Nephron progenitor cell (in vitro differentiated cells): Measurements from ENCODE around the gene FXYD4.
A peak's percentile ranks its signal among the peaks of the same experiment; 100 is the strongest.

Source experiments
- DNase-seq: peaks from one replicate; pipeline ENCODE4 v3.0.0; 2021
- H3K27ac Mint-ChIP-seq: 2 replicates; pipeline ENCODE4 v1.8.0; 2021; ENCODE audit warnings: mild to moderate bottlenecking, moderate library complexity, mixed read lengths
- H3K27me3 Mint-ChIP-seq: 2 replicates; pipeline ENCODE4 v1.8.0; 2021; ENCODE audit warnings: mild to moderate bottlenecking, low read depth, mixed read lengths; ENCODE audit not compliant: poor library complexity
- H3K36me3 Mint-ChIP-seq: 2 replicates; pipeline ENCODE4 v1.8.0; 2021; ENCODE audit warnings: low read depth, mixed read lengths
- H3K4me1 Mint-ChIP-seq: 2 replicates; pipeline ENCODE4 v1.8.0; 2021; ENCODE audit warnings: mixed read lengths
- H3K4me3 Mint-ChIP-seq: 2 replicates; pipeline ENCODE4 v1.8.0; 2021; ENCODE audit warnings: mild to moderate bottlenecking, moderate library complexity, mixed read lengths
- H3K9me3 Mint-ChIP-seq: 2 replicates; pipeline ENCODE4 v1.8.0; 2021; ENCODE audit warnings: mild to moderate bottlenecking, moderate library complexity, mixed read lengths
- TF ChIP-seq, protein P1 (sequence below): fragments of 200-600 bp; sonication (generic); IDR thresholded peaks from 2 replicates; pipeline ENCODE4 v1.5.0; 2021; ENCODE audit warnings: antibody characterized with exemption

Gene FXYD4

GRCh38 chr10:43361547-43362190, 9.8 kb upstream of the FXYD4 start:
- peaks cover 19% of the 10 kb centered on the region for H3K27me3 Mint-ChIP-seq
- TF ChIP-seq, protein P1, sequence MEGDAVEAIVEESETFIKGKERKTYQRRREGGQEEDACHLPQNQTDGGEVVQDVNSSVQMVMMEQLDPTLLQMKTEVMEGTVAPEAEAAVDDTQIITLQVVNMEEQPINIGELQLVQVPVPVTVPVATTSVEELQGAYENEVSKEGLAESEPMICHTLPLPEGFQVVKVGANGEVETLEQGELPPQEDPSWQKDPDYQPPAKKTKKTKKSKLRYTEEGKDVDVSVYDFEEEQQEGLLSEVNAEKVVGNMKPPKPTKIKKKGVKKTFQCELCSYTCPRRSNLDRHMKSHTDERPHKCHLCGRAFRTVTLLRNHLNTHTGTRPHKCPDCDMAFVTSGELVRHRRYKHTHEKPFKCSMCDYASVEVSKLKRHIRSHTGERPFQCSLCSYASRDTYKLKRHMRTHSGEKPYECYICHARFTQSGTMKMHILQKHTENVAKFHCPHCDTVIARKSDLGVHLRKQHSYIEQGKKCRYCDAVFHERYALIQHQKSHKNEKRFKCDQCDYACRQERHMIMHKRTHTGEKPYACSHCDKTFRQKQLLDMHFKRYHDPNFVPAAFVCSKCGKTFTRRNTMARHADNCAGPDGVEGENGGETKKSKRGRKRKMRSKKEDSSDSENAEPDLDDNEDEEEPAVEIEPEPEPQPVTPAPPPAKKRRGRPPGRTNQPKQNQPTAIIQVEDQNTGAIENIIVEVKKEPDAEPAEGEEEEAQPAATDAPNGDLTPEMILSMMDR, result no peak
- H3K4me3 Mint-ChIP-seq, result peak overlapping the region; percentile 89
- DNase-seq, result no peak
- H3K27ac Mint-ChIP-seq, result no peak overlapping the region
- peaks cover 22% of the 10 kb centered on the region for H3K4me1 Mint-ChIP-seq
- H3K36me3 Mint-ChIP-seq, result no peaks in the 10 kb centered on the region
- H3K9me3 Mint-ChIP-seq, result peaks cover 4% of the 10 kb centered on the region

DNA sequence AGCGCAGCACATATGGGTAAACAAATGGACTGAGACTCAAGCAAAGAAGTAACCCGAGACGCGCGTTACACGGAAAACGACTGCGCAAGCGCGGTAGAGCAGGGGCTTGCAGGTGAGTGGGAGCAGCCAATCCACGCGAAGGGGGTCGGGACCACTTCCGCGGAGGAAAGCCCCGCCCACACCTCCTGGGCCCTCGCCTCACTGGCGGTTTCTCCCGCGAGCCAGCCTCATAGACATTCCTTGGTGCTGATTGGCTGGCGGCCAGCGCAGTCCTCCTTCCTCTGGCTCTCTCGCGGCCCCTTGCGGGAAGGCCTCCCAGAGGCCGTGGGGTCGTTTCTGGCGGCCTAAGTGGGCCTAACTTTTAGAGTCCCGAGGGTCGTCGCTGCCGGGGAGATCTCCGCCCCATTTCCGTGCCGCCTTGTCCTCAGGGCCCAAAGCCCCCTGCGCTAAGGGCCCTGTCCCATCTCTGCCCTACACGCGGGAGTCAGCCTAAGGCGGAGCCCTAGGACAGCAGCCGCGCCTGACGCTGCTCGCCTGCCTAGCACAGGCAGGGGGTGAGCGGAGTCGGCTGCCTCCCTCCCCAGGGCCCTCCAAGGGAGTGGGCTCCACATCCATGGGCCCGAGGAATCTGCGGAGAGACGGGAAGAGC, 9.1 kb upstream of the FXYD4 start:
- Mint-ChIP-seq H3K27ac (no peak overlapping the region), H3K4me1 (peaks cover 22% of the 10 kb centered on the region), H3K4me3 (peak overlapping the region; percentile 89), H3K27me3 (peaks cover 19% of the 10 kb centered on the region), H3K9me3 (peaks cover 4% of the 10 kb centered on the region), H3K36me3 (no peaks in the 10 kb centered on the region)
- TF ChIP-seq, protein P1, result no peak
- peak; percentile 84 for DNase-seq

- no peak overlapping the region for H3K27ac Mint-ChIP-seq
- H3K27me3 Mint-ChIP-seq, result peaks cover 16% of the 10 kb centered on the region
- no peak for DNase-seq
- TF ChIP-seq, protein P1, result no peak
- no peaks in the 10 kb centered on the region for H3K36me3 Mint-ChIP-seq
- H3K9me3 Mint-ChIP-seq, result peaks cover 4% of the 10 kb centered on the region
- H3K4me1 Mint-ChIP-seq, result peaks cover 21% of the 10 kb centered on the region
- no peak overlapping the region for H3K4me3 Mint-ChIP-seq
Measured at GRCh38 chr10:43365001-43365400, 6.4 kb upstream of the FXYD4 start.

- TF ChIP-seq, protein P1, result no peak
- H3K9me3 Mint-ChIP-seq, result no peaks in the 10 kb centered on the region
- H3K4me1 Mint-ChIP-seq, result peaks cover 20% of the 10 kb centered on the region
- no peaks in the 10 kb centered on the region for H3K36me3 Mint-ChIP-seq
- peaks cover 5% of the 10 kb centered on the region for H3K27me3 Mint-ChIP-seq
- no peak overlapping the region for H3K4me3 Mint-ChIP-seq
- DNase-seq, result no peak
- H3K27ac Mint-ChIP-seq, result no peak overlapping the region
Measured at GRCh38 chr10:43369921-43370320, 1.5 kb upstream of the FXYD4 start.

GRCh38 chr10:43370671-43371215, 693 bp upstream of the FXYD4 start:
- no peak for DNase-seq
- Mint-ChIP-seq H3K4me1 (peaks cover 24% of the 10 kb centered on the region), H3K4me3 (no peak overlapping the region), H3K9me3 (no peaks in the 10 kb centered on the region), H3K27me3 (peaks cover 3% of the 10 kb centered on the region), H3K36me3 (no peaks in the 10 kb centered on the region), H3K27ac (no peak overlapping the region)
- TF ChIP-seq, protein P1, result no peak
